Measurements from ENCODE around the gene FRMD3.

DNA sequence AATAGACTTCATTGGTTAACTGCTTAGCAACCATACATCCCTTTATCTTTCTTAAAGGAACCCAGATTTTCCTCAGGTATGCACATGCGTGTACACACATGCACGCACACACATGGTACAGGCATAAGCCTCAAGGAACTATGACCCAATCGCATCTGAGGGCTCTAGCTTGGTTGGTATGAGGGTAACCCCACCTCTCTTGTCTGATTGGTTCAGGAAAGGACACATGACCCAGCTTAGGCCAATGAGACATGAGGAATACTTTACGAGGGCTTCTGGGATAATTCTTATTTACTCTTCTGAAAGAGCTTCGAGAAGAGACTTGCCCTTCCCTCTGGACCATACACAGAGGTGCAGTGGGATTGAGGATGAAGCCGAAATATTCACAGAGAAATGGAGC, 141.9 kb downstream of the FRMD3 start:
- no peak for TF ChIP-seq CTCF (IDR thresholded peaks at IDR 0.05)
- no peak for TF ChIP-seq EZH2 (IDR thresholded peaks at IDR 0.05)
